HG03439 (cell line): Measurements from ENCODE around the gene PNPLA6.

Experiments
- ATAC-seq: cut with Tn5 transposase; IDR thresholded peaks from one replicate; pipeline ENCODE4 v1.9.1; 2021; ENCODE audit warnings: mild to moderate bottlenecking, moderate library complexity; ENCODE audit not compliant: unreplicated experiment

PNPLA6 gene

DNA sequence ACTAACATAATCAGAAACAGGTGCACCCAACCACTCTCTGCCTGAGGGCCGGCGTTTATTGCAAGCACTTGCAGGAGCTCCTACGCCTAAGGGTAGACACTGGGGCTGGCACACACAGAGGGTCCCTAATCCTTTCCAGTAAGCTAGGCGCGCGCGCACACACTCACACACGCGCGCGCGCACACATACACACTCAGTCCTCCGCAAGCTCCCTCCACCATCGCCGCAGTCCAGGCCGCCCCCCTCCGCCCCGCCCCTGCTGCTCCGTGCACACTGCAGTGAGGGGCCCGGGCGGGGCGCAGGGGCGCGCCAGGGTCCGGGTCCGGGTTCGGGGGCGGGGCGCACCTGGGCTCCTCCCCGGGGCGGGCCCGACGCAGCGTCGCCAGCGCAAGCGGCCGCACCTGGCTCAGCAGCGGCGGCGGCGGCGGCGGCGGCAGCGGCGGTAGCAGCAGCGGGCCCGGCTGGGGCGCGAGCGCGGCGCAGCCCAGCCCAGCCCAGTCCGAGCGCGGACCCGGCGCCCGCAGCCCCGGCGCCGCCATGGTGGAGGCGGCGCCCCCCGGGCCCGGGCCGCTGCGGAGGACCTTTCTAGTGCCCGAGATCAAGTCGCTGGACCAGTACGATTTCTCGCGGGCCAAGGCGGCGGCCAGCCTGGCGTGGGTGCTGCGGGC, 60.1 kb downstream of the PNPLA6 start, which contains the start of gene CAMSAP3:
CAMSAP3 (plus strand) TSS at position 398 of the 668 bp plus-strand sequence; CDS start at position 538, 140 bp downstream.
- ATAC-seq = no peak

DNA sequence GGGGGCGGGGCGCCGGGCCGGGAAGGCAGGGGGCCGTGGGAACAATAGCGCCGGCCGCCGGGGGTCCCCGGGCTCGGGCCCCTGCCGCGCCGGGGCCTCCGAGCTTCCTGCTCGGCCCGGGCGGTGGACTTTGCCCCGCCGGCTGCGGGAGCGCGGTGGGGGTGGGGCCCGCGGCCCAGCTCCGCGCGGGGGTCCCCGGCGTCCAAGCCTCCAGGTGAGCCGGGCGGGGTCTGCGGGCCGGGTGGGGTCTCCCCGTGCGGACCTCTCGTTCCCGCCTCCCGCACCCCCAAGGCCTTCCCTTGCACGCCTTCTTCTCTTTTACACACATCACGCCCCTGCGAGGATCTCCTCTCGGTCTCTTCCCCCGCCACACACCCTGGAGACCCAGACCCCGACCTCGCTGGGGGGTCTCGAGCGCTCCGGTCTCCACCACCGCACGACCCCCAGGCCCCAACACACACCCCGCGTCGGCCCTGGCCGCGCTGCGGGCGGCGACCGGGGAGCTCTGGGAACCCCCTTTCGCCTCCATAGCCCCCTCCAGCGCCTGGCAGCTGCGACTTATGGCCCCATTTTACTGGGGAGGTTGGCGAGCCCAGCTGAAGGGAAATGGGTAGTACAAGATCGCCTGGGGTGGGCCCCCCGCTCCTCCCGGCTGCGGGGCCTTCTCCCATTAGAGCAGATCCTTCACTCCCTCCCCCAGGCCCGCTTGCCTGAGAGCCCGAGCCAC, 60.9 kb downstream of the PNPLA6 start:
- ATAC-seq = no peak

DNA sequence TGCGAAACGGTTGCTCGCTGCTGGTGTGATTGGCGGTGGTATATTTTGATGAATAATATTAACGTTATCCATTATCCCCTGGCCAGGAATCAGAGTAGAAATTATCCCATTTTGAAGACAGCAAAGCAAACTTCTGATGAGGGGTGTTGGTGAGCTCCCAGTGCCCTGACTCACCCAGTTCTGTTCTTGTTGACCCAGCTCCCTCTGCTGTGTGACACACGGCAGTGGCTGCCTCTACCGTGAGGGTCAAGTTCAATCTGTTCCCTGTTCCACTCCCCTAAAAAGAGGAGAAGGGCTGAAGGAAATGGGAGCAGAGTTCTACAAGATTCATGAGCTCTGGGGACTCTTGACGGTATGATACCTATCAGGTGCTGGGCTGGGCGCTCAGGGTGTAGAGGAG, 62.2 kb downstream of the PNPLA6 start:
- no peak for ATAC-seq

DNA sequence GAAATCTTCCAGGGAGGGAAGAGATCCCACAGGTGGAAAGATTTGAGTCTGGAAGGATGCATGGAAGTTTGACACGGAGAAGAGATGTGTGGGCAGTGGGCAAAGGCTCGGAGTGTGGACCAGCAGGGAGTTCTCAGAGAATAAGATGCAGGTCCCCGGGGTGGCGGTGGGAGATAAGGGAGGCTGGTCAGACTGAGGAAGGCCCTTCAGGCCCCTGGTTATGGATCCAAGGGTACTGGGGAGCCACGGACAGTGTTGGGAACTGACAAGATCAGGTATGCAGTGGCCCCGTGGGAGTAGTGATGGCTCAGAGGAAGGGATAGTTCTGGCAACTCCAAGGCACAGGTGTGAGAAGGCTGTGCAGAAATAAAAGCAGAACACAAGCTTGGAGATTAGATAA, 62.7 kb downstream of the PNPLA6 start:
- ATAC-seq = no peak

DNA sequence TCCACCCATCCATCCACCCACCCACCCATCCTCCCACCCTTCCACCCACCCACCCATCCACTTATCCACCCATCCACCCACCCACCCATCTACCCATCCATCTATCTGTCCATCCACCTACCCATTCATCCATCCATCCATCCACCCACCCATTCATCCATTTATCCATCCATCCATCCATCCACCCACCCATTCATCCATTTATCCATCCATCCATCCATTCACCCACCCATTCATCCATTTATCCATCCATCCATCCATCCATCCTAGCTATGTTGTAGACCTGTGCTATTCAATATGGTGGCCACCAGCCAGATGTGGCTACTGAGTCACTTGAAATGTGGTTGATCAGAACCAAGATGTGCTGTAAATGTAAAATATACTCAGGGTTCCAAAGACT, 65.2 kb downstream of the PNPLA6 start:
- no peak for ATAC-seq

DNA sequence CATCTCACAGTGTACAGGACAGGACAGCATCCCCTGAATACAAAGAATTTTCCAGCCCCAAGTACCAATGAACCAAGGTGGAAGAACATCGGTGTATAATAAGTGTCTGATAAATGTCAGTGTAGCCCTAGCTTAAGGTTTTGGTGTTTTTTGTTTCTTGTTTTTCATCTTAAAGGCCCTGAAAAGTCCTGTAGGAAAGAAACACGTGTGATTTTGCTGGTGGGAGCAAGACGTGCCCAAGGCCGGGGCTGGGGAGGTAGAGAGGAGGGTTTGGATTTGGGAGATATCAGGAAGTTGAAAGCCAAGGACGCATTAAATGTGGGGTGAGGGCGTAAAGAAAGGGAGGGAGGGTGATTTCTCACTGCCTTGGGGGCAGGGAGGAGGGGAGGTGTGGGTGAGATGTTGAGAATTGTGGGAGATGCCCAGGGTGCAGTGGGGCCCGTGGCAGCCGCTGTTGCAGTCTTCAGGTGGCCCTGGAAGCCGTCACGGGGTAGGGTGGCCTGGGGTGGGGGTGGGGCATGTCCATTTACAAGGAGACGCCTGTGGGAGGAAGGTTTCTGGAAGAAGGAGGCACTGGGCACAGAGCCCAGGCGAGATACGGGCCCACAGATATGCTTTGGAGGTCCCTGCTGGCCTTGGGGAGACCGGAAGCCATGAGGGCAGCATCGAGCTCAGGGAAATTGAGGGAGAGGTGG, 66.9 kb downstream of the PNPLA6 start:
- ATAC-seq = no peak

DNA sequence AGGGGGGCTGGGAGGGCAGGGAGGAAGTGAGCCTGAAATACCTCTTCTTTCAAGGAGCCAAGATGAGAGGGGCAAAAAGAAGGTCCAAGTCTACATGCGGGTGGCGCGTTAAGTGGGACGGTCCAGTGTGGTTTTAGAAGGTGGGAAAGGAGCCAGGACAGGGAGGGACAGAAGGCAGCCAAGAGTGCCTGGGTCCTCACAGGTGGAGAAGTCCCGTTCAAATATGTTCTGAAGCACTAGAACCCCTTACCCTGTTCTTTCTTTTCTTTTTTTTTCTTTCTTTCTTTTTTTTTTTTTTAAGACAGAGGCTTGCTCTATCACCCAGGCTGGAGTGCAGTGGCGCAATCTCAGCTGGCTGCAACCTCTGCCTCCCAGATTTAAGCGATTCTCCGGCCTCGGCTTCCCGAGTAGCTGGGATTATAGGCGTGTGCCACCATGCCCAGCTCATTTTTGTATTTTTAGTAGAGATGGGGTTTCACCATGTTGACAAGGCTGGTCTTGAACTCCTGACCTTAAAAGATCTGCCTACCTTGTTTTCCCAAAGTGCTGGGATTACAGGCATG, 67.5 kb downstream of the PNPLA6 start:
- no peak for ATAC-seq

DNA sequence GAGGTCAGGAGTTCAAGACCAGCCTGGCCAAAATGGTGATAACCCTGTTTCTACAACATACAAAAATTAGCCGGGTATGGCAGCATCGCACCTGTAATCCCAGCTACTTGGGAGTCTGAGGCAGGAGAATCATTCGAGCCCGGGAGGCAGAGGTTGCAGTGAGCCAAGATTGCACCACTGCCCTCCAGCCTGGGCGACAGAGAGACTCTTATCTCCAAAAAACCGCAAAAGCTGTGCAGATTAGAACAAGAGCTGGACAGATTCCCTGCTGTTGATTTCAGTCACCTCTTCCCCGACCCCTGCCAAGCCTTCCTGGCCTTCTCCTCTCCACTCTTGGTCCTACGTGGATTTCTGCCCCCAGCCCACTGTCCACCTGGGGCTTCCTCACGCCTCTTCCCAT, 68.4 kb downstream of the PNPLA6 start:
- no peak for ATAC-seq

DNA sequence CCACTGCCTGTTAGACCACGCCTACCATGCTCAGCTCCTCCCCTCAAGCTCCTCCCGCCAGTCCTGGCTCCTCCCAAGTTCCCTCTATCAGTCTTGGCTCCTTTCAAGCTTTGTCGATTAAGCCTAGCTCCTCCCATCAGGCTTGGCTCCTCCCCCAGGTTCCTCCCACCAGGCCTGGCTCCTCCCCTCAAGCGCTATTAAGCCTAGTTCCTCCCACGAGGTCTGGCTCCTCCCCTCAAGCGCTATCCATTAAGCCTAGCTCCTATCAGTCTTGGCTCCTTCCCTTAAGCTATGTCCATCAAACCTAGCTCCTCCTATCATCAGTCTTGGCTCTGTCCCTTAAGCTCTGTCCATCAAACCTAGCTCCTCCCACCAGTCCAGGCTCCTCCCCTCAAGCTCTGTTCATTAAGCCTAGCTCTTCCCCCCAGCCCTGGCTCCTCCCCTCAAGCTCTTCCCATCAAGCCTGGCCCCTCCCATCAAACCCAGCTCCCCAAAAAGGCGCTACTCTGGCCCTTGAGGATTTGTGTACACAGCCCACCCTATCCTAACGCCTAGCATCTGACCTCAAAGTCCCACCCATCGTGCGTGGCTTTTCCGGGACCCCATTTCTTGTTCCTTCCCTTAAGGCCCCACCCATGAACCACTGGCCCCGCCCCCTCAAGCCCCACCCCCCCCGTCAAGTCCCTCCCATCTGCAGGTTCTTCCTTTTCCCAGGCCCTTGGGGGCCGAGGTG, 70.1 kb downstream of the PNPLA6 start:
- ATAC-seq = no peak

DNA sequence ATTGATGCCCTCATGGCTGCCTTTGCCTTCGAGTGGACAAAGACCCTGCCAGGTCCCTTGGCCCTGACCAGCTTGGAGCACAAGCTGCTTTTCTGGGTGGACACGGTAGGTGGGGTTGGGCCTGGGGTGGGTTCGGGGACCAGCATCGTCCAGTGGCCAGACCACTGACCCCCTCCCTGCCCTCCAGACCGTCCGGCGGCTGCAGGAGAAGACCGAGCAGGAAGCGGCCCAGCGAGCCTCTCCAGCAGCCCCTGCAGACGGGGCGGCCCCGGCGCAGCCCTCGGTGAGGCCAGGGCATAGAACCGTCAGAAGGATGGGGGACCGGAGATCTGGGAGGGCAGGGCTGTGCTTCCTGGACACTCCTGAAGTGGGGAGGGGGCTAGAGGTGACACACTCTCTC, 70.8 kb downstream of the PNPLA6 start:
- no peak for ATAC-seq

DNA sequence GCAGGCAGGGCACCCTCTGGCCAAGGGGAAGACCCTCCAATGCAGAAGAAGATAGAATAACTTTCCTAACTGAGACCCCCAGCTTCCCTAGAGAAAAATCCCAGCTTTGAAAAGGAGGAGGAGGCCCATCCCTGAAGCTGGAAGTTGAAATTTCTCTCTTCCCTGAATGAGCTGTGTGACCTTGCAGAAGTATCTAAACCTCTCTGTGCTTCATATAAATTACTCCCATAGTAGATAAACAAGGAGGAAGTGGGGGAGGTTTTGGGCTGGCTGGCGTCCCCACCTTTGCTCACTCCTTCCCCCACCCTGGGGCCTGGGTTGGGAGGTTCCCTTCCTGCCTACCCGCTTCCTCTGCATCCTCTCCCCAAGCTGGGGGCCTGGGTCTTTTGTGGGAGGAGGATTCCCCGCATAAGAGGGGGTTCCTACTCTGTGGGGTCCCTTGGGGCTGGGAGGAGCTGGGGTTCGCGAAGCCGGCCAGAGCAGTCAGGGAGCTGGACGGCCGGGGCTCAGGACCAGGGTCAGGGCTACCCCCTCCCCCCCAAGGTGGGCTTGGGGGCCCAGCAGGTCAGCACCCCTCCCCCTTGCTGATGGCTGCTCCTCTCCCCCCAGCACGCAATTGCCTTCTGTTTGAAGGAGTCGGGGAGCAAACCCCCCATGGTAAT, 71.8 kb downstream of the PNPLA6 start:
- no peak for ATAC-seq

DNA sequence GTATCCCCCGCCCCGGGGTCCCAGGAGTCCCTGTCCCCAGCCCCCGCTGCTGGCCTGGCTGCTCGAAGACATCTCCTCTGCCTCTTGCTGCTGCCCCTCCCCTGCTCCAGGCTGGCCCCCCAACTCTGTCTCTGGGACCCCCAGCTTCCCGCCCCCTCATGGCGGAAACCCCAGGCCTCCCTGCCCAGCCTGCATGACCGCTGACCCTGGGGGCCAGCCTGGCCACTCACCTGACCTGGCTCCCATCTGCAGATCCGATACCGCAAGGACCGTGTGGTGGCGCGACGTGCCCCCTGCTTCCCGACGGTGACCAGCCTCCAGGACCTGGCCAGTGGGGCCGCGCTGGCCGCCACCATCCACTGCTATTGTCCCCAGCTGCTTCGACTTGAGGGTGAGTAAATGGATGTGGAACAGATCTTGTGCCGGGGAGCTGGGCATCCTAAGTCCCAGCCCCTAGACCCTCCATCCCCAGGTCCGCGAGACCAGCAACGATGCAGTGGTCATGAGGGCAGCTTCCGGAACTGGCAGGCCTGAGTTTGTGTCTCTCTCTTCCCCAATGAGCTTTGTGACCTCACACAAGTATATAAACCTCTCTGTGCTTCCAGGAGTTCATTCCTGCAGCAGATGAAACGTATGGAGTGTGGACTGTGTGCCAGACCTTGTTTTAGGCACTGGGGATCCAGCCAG, 72.5 kb downstream of the PNPLA6 start:
- no peak for ATAC-seq

DNA sequence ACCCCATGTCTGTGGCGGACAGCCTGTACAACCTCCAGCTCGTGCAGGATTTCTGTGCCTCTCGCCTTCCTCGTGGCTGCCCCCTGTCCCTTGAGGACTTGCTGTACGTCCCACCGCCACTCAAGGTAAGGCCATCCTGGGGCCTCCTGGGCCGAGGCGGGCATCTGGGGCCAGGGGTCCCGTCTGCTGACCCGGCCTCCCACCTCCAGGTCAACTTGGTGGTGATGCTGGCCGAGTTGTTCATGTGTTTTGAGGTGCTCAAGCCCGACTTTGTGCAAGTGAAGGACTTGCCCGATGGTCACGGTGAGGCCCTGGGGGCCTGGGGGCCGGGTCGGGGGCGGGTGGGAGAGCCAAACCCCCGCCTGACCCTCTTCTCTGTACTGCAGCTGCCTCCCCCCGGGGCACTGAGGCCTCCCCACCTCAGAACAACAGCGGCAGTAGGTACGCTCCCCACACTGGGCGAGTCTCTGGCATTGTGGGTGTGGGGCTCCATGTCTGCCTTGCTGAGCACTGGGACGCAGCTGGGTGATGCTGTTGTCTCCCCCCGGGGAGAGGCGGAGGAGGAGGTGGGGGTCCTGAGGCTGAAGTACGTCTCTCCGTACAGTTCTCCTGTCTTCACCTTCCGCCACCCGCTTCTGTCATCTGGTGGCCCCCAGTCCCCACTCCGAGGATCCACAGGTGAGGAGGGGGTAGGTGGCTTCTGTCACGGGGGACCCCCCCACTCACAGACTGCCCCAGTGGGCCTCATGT, 75.1 kb downstream of the PNPLA6 start:
- ATAC-seq = no peak
